Measurements from ENCODE around the gene S100A13.

S100A13 gene

DNA sequence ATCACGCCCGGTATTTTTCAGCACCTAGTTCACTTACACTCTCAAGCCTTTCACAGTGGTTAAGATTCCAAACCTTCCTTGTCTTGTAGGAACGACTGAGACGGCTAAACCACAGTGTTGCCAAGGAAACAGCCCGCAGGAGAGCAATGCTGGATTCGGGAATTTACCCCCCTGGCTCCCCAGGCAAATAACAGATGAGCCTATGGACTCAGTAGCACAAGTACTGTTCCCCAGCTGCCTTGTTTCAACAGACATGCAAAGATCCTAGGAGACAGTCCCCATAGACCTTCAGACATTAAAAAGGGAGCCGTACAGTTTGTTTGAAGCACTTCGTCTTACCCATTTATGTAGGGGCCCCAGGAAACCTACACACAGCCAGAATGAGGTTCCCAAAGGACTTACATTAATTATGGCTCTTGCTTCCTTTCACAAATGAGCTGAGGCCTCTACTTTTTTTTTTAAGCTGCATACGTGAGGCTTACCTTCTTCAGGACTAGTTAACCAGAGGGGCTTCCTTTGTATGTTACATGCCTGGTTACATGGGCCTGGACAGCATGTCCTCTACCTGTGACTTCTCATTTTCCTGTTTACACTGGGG, 33.9 kb upstream of the S100A13 start:
- Histone ChIP-seq H3K27me3 (ENCODE audit: control insufficient read depth in 1 of 2, insufficient read depth in 2 of 2, low read length in 2 of 2) (no peaks in the 10 kb centered on the region), H3K27ac (ENCODE audit: low read length) (no peak overlapping the region), H3K4me3 (ENCODE audit: low read length in 2 of 2) (no peak overlapping the region), H3K4me1 (ENCODE audit: control insufficient read depth, insufficient read depth, low read length) (peaks cover 11% of the 10 kb centered on the region), H3K9me3 (ENCODE audit: control insufficient read depth in 2 of 2, low read length in 2 of 2) (no peaks in the 10 kb centered on the region), H3K9ac (ENCODE audit: low read length in 2 of 2) (no peak overlapping the region), H3K36me3 (ENCODE audit: control insufficient read depth in 2 of 2, insufficient read depth in 2 of 2, low read length in 2 of 2) (peaks cover 44 to 45% of the 10 kb centered on the region in 2 donors)

GRCh38 chr1:153659656-153660055, 32.4 kb upstream of the S100A13 start:
- peaks cover 11% of the 10 kb centered on the region for H3K4me1 ChIP-seq (ENCODE audit: control insufficient read depth, insufficient read depth, low read length)
- H3K4me3 ChIP-seq (ENCODE audit: low read length in 2 of 2): peak overlapping the region; percentile 89 to 96
- H3K36me3 ChIP-seq (ENCODE audit: control insufficient read depth in 2 of 2, insufficient read depth in 2 of 2, low read length in 2 of 2): peaks cover 30 to 32% of the 10 kb centered on the region in 2 donors
- H3K9ac ChIP-seq (ENCODE audit: low read length in 2 of 2): peak overlapping the region in 1 of 2 donors; percentile 94
- no peaks in the 10 kb centered on the region for H3K9me3 ChIP-seq (ENCODE audit: control insufficient read depth in 2 of 2, low read length in 2 of 2)
- peak overlapping the region; percentile 80 for H3K27ac ChIP-seq (ENCODE audit: low read length)
- H3K27me3 ChIP-seq (ENCODE audit: control insufficient read depth in 1 of 2, insufficient read depth in 2 of 2, low read length in 2 of 2): no peaks in the 10 kb centered on the region

DNA sequence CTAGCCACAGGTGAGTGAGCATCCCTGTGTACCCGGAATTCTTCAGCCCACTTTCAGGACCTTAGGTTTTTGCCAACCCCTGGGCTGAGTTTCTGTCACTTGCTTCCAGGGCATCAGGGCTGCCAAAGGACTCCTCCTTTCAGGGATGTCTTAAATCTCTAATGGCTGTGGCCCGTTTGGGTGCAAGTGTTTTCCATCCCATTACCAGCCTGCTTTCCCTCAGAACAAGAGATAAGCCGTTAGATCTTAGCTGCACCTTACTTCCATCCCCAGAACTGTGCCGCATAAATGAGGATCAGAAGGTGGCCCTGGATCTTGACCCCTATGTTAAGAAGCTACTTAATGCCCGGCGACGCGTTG, 31.9 kb upstream of the S100A13 start:
- H3K27ac ChIP-seq (ENCODE audit: low read length): peak overlapping the region; percentile 80
- no peaks in the 10 kb centered on the region for H3K9me3 ChIP-seq (ENCODE audit: control insufficient read depth in 2 of 2, low read length in 2 of 2)
- peaks cover 26 to 28% of the 10 kb centered on the region in 2 donors for H3K36me3 ChIP-seq (ENCODE audit: control insufficient read depth in 2 of 2, insufficient read depth in 2 of 2, low read length in 2 of 2)
- peaks cover 11% of the 10 kb centered on the region for H3K4me1 ChIP-seq (ENCODE audit: control insufficient read depth, insufficient read depth, low read length)
- H3K9ac ChIP-seq (ENCODE audit: low read length in 2 of 2): peak overlapping the region; percentile 93 to 94
- H3K4me3 ChIP-seq (ENCODE audit: low read length in 2 of 2): peak overlapping the region; percentile 89 to 96
- H3K27me3 ChIP-seq (ENCODE audit: control insufficient read depth in 1 of 2, insufficient read depth in 2 of 2, low read length in 2 of 2): no peaks in the 10 kb centered on the region

DNA sequence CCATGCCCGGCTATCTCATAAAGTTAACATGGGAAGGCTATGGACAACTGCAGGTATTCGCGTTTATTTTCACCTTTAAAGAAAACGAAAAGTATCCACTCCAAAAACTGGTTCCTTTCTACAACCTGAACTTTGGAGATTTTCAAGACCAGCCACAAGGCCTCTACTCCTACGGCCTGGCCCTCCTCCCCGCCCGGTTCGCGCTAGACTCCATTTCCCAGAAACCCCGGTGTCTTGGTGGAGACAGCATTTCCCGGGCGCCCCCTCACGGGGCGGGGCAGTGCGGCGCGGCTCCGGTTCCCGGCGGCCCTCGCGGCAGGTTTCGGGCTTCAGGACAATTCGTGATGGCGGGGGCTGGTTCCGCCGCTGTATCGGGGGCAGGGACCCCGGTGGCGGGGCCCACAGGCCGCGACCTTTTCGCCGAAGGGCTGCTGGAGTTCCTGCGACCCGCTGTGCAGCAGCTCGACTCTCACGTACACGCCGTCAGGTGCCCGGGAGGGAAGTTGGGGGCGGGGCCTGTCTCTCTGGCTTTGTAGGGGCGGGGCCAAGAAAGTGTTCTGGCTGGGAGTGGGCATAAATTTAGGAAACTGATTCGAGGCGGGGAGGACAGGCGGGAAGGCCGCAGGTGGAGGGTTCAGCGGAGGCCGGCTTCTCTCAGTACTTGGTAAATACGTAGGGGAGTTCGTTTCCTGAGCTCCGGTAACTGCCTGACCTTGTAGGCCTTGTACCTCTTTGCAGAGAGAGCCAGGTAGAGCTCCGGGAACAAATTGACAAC, 31.3 kb upstream of the S100A13 start, which contains the start of gene SNAPIN:
SNAPIN (plus strand) TSS at position 304 of the 775 bp plus-strand sequence; CDS start at position 345, 41 bp downstream.
- Histone ChIP-seq H3K27ac (ENCODE audit: low read length) (peak within 1 kb of the TSS; percentile 80), H3K9me3 (ENCODE audit: control insufficient read depth in 2 of 2, low read length in 2 of 2) (no peaks in the 10 kb centered on the region), H3K27me3 (ENCODE audit: control insufficient read depth in 1 of 2, insufficient read depth in 2 of 2, low read length in 2 of 2) (no peaks in the 10 kb centered on the region), H3K4me1 (ENCODE audit: control insufficient read depth, insufficient read depth, low read length) (peaks cover 11% of the 10 kb centered on the region), H3K4me3 (ENCODE audit: low read length in 2 of 2) (peak within 1 kb of the TSS; percentile 89 to 96), H3K9ac (ENCODE audit: low read length in 2 of 2) (peak within 1 kb of the TSS; percentile 93 to 94), H3K36me3 (ENCODE audit: control insufficient read depth in 2 of 2, insufficient read depth in 2 of 2, low read length in 2 of 2) (peaks cover 22 to 25% of the 10 kb centered on the region in 2 donors)

DNA sequence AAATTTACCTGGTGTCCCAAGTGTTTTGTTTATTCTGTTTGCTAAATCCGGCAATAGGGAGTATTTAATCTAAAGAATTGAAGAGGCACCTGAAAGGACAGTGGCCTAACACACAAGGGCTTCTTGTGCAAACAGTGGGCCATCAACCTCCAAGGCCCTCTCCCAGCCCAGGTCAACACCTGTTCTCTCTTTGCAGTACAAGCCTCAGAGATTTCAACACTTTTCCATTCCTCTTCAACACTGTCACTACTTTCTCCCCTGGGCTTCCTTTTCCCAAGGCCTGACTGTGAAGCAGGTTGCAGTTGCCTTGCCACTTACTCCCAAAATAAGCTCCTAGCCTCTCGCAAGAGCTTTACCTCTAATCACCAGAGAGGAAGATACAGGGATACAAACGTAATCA, 28.0 kb upstream of the S100A13 start:
- H3K9ac ChIP-seq (ENCODE audit: low read length in 2 of 2): no peak overlapping the region
- H3K27ac ChIP-seq (ENCODE audit: low read length): no peak overlapping the region
- no peaks in the 10 kb centered on the region for H3K36me3 ChIP-seq (ENCODE audit: control insufficient read depth in 2 of 2, insufficient read depth in 2 of 2, low read length in 2 of 2)
- peaks cover 13% of the 10 kb centered on the region for H3K4me1 ChIP-seq (ENCODE audit: control insufficient read depth, insufficient read depth, low read length)
- H3K4me3 ChIP-seq (ENCODE audit: low read length in 2 of 2): no peak overlapping the region
- no peaks in the 10 kb centered on the region for H3K27me3 ChIP-seq (ENCODE audit: control insufficient read depth in 1 of 2, insufficient read depth in 2 of 2, low read length in 2 of 2)
- no peaks in the 10 kb centered on the region for H3K9me3 ChIP-seq (ENCODE audit: control insufficient read depth in 2 of 2, low read length in 2 of 2)

GRCh38 chr1:153652805-153653500, 25.6 kb upstream of the S100A13 start:
- Histone ChIP-seq H3K9ac (ENCODE audit: low read length in 2 of 2) (no peak overlapping the region), H3K27me3 (ENCODE audit: control insufficient read depth in 1 of 2, insufficient read depth in 2 of 2, low read length in 2 of 2) (no peaks in the 10 kb centered on the region)

GRCh38 chr1:153651771-153652170, 24.5 kb upstream of the S100A13 start:
- Histone ChIP-seq H3K27me3 (ENCODE audit: control insufficient read depth in 1 of 2, insufficient read depth in 2 of 2, low read length in 2 of 2) (no peaks in the 10 kb centered on the region), H3K9ac (ENCODE audit: low read length in 2 of 2) (no peak overlapping the region), H3K9me3 (ENCODE audit: control insufficient read depth in 2 of 2, low read length in 2 of 2) (no peaks in the 10 kb centered on the region), H3K4me1 (ENCODE audit: control insufficient read depth, insufficient read depth, low read length) (peaks cover 11% of the 10 kb centered on the region), H3K36me3 (ENCODE audit: control insufficient read depth in 2 of 2, insufficient read depth in 2 of 2, low read length in 2 of 2) (no peaks in the 10 kb centered on the region), H3K4me3 (ENCODE audit: low read length in 2 of 2) (no peak overlapping the region), H3K27ac (ENCODE audit: low read length) (no peak overlapping the region)

More at GRCh38 chr1:153652805-153653500, 25.6 kb upstream of the S100A13 start:
- no peaks in the 10 kb centered on the region for H3K36me3 ChIP-seq (ENCODE audit: control insufficient read depth in 2 of 2, insufficient read depth in 2 of 2, low read length in 2 of 2)
- H3K27ac ChIP-seq (ENCODE audit: low read length): no peak overlapping the region
- H3K4me3 ChIP-seq (ENCODE audit: low read length in 2 of 2): no peak overlapping the region
- peaks cover 7% of the 10 kb centered on the region for H3K4me1 ChIP-seq (ENCODE audit: control insufficient read depth, insufficient read depth, low read length)
- H3K9me3 ChIP-seq (ENCODE audit: control insufficient read depth in 2 of 2, low read length in 2 of 2): no peaks in the 10 kb centered on the region

DNA sequence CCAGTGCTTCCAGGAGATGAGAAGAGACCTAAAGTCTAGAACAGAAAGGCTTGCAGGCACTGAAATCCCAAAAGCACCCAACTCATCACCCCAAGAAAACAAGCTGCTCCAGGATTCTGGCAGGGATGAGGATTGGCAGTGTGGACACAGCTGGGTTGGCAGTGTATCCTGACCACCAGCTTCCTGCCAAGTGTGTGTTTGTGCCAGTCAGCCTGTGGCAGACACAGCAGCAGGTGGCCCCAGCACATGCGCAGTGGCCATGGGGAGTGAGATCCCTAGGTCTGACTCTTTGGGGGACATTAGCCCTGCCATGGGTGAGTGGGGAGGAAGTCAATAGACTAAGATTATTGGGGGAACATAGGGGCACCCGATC, 22.5 kb upstream of the S100A13 start:
- peak overlapping the region in 1 of 2 donors; percentile 4 for H3K9ac ChIP-seq (ENCODE audit: low read length in 2 of 2)
- peaks cover 13% of the 10 kb centered on the region for H3K4me1 ChIP-seq (ENCODE audit: control insufficient read depth, insufficient read depth, low read length)
- no peak overlapping the region for H3K4me3 ChIP-seq (ENCODE audit: low read length in 2 of 2)
- peaks cover 10% of the 10 kb centered on the region in 2 donors for H3K36me3 ChIP-seq (ENCODE audit: control insufficient read depth in 2 of 2, insufficient read depth in 2 of 2, low read length in 2 of 2)
- no peaks in the 10 kb centered on the region for H3K27me3 ChIP-seq (ENCODE audit: control insufficient read depth in 1 of 2, insufficient read depth in 2 of 2, low read length in 2 of 2)
- no peaks in the 10 kb centered on the region for H3K9me3 ChIP-seq (ENCODE audit: control insufficient read depth in 2 of 2, low read length in 2 of 2)
- no peak overlapping the region for H3K27ac ChIP-seq (ENCODE audit: low read length)

DNA sequence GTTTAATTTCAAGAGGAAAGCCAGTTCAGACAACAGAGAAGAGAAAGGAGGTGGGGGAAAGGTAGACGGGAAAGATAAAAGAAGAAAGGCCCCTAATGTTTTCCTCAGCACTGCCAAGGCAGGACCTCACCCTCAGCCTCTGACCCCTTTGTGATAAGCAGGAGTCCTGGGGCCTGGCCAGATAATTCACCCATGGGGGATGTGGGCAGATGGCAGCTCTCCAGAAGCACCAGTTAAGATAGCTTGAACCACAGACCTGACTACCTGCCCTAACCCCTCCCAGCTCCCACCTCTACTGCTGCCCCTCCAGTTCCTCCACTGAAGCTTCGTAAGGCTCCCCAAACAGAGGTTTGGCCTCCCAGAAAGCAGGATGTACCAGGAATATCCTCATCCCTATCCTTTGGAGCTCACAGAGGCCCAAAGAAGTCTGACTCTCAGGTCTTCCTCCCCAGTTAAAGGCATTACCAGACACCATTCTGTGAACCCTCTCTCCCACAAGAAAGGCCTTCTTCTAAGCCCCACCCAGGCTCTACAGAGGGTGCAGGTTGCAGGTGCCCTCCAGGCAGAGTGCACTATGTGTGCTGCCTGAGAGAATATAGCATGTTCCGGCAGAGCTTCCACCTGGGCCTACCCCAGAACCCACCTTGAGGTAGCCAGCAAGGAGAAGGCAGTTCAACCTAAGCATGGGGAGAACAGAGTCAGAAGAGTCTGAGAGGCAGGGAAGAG, 22.0 kb upstream of the S100A13 start:
- peaks cover 13% of the 10 kb centered on the region for H3K4me1 ChIP-seq (ENCODE audit: control insufficient read depth, insufficient read depth, low read length)
- H3K9ac ChIP-seq (ENCODE audit: low read length in 2 of 2): peak overlapping the region in 1 of 2 donors; percentile 4
- H3K4me3 ChIP-seq (ENCODE audit: low read length in 2 of 2): no peak overlapping the region
- H3K36me3 ChIP-seq (ENCODE audit: control insufficient read depth in 2 of 2, insufficient read depth in 2 of 2, low read length in 2 of 2): peaks cover 12% of the 10 kb centered on the region in 2 donors
- H3K9me3 ChIP-seq (ENCODE audit: control insufficient read depth in 2 of 2, low read length in 2 of 2): no peaks in the 10 kb centered on the region
- H3K27me3 ChIP-seq (ENCODE audit: control insufficient read depth in 1 of 2, insufficient read depth in 2 of 2, low read length in 2 of 2): no peaks in the 10 kb centered on the region
- H3K27ac ChIP-seq (ENCODE audit: low read length): no peak overlapping the region

GRCh38 chr1:153648000-153648643, 20.8 kb upstream of the S100A13 start:
- H3K27me3 ChIP-seq (ENCODE audit: control insufficient read depth in 1 of 2, insufficient read depth in 2 of 2, low read length in 2 of 2): no peaks in the 10 kb centered on the region
- H3K27ac ChIP-seq (ENCODE audit: low read length): no peak overlapping the region
- H3K9me3 ChIP-seq (ENCODE audit: control insufficient read depth in 2 of 2, low read length in 2 of 2): no peaks in the 10 kb centered on the region
- no peak overlapping the region for H3K4me3 ChIP-seq (ENCODE audit: low read length in 2 of 2)
- H3K36me3 ChIP-seq (ENCODE audit: control insufficient read depth in 2 of 2, insufficient read depth in 2 of 2, low read length in 2 of 2): peaks cover 16 to 20% of the 10 kb centered on the region in 2 donors
- peaks cover 13% of the 10 kb centered on the region for H3K4me1 ChIP-seq (ENCODE audit: control insufficient read depth, insufficient read depth, low read length)
- no peak overlapping the region for H3K9ac ChIP-seq (ENCODE audit: low read length in 2 of 2)
